NCI-H2171 treated with DMSO at 0.1 percent for 48 hours (cell line): ENCODE results near the gene NUF2.
A peak's percentile ranks its signal among the peaks of the same experiment; 100 is the strongest.
"Not testable (repeated sequence)": the region's sequence is repeated elsewhere in the genome, so short reads cannot be mapped to it uniquely, and the experiment has no call there.

ENCODE experiments used
- DNase-seq: peaks from one replicate; lab custom pipeline; 2025; lab: John Stamatoyannopoulos, UW

NUF2 gene

GRCh38 chr1:163335216-163335615 lies 13.5 kb downstream of the NUF2 start:
- DNase-seq = no peak

- DNase-seq = no peak
Observed at GRCh38 chr1:163337631-163338030, 15.9 kb downstream of the NUF2 start.

GRCh38 chr1:163346326-163346870 lies 24.6 kb downstream of the NUF2 start:
- DNase-seq = no peak

- DNase-seq = no peak
Observed at GRCh38 chr1:163347106-163347505, 25.4 kb downstream of the NUF2 start.

- no peak for DNase-seq
Observed at GRCh38 chr1:163351912-163352311, 30.2 kb downstream of the NUF2 start.

- no peak for DNase-seq
Observed at GRCh38 chr1:163357378-163357777, 35.6 kb downstream of the NUF2 start.

GRCh38 chr1:163358172-163358571 lies 36.4 kb downstream of the NUF2 start:
- DNase-seq = not testable (repeated sequence)

GRCh38 chr1:163361123-163361934 lies 39.6 kb downstream of the NUF2 start:
- peak; percentile 24 for DNase-seq

- DNase-seq = no peak
Observed at GRCh38 chr1:163365186-163365585, 43.4 kb downstream of the NUF2 start.

GRCh38 chr1:163366555-163366954 lies 44.8 kb downstream of the NUF2 start:
- DNase-seq = no peak

GRCh38 chr1:163367721-163368120 lies 46.0 kb downstream of the NUF2 start:
- no peak for DNase-seq

- no peak for DNase-seq
Observed at GRCh38 chr1:163372576-163372975, 50.8 kb downstream of the NUF2 start.

- peak; percentile 3 for DNase-seq
Observed at GRCh38 chr1:163378554-163378953, 56.8 kb downstream of the NUF2 start.

- no peak for DNase-seq
Observed at GRCh38 chr1:163379801-163380200, 58.0 kb downstream of the NUF2 start.

- no peak for DNase-seq
Observed at GRCh38 chr1:163381487-163382184, 59.9 kb downstream of the NUF2 start.

GRCh38 chr1:163382395-163382794 lies 60.6 kb downstream of the NUF2 start:
- no peak for DNase-seq

- no peak for DNase-seq
Observed at GRCh38 chr1:163387146-163387545, 65.4 kb downstream of the NUF2 start.

- no peak for DNase-seq
Observed at GRCh38 chr1:163388970-163389369, 67.2 kb downstream of the NUF2 start.

- no peak for DNase-seq
Observed at GRCh38 chr1:163395790-163396189, 74.0 kb downstream of the NUF2 start.

- DNase-seq = no peak
Observed at GRCh38 chr1:163397451-163398200, 75.9 kb downstream of the NUF2 start.

GRCh38 chr1:163399001-163399400 lies 77.2 kb downstream of the NUF2 start:
- DNase-seq = no peak

- no peak for DNase-seq
Observed at GRCh38 chr1:163399976-163400601, 78.3 kb downstream of the NUF2 start.
